ENCODE data around the gene WIPF1. TPM values are rescaled to one million over a fixed set of nuclear protein-coding genes. Genes with fewer than 3 reads are reported as not detected.

The WIPF1 gene
- total RNA-seq, 4 donors from 2014 or later = 3.1 to 8.4 (median 4.9) TPM

DNA sequence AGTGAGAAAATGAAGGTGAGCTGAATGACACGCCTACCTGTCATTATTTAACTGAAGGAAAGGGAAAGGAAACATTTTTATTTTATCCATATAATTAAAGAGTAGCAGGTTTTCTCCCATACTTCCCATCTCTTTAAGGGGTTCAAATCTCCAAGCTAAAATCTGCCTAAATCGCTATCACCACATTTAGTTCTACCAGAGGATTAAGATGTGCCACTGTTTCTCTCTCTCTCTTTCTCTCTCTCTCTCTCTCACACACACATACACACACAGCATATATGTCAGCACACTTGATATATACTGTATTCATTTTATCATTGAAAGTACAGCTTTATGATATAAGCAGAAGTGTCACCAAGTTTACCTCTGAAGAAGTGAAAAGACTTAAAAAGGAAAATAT is 3.1 kb downstream of the WIPF1 start:
- peaks cover 4 to 5% of the 10 kb centered on the region in 2 donors for H3K4me1 ChIP-seq

DNA sequence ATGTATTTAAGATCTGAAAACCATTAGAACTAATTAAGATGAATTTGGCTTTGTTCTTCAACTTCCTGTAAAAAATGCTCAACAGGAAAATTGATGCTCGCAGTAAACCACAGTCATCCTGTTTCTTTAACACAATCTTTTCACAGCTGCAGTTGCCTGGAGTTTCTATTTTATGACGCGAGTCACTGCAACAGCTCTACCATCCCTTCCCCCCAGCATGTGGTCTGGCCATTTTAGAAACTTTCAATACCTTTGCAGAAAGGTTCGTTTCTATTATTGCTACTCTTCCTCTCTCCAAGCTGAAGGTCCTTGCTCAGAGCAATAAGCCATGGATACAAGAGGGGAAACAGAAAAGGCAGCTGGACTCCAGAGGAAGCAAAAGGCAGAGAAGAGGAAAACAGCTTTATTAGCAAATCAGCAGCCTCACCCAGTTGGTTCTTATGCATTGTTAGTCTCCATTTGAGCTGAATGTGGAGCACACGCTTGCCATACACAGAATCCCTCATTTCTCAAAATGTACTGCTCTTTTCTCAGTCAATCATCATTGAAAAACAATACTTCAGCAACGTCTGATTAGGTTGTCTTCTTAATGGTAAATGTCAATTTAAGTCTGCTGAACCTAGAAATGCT is 3.9 kb downstream of the WIPF1 start:
- Histone ChIP-seq H3K9me3 (no peaks in the 10 kb centered on the region), H3K36me3 (no peaks in the 10 kb centered on the region), H3K4me3 (peak overlapping the region in 2 of 4 donors; percentile 15 to 31), H3K4me1 (peaks cover 4 to 5% of the 10 kb centered on the region in 2 donors), H3K27me3 (no peaks in the 10 kb centered on the region), H3K27ac (peak overlapping the region; percentile 13 to 55 (median 45))
- TF ChIP-seq, protein P1, sequence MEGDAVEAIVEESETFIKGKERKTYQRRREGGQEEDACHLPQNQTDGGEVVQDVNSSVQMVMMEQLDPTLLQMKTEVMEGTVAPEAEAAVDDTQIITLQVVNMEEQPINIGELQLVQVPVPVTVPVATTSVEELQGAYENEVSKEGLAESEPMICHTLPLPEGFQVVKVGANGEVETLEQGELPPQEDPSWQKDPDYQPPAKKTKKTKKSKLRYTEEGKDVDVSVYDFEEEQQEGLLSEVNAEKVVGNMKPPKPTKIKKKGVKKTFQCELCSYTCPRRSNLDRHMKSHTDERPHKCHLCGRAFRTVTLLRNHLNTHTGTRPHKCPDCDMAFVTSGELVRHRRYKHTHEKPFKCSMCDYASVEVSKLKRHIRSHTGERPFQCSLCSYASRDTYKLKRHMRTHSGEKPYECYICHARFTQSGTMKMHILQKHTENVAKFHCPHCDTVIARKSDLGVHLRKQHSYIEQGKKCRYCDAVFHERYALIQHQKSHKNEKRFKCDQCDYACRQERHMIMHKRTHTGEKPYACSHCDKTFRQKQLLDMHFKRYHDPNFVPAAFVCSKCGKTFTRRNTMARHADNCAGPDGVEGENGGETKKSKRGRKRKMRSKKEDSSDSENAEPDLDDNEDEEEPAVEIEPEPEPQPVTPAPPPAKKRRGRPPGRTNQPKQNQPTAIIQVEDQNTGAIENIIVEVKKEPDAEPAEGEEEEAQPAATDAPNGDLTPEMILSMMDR (IDR thresholded peaks at IDR 0.05 in 4 of 5, conservative IDR thresholded peaks at IDR 0.05 in 1 of 5) = no peak
- TF ChIP-seq POLR2A (IDR thresholded peaks at IDR 0.05) = peak in 1 of 2 donors; percentile 14
- intact Hi-C loops (cut with DNase I; ENCODE audit: low total_unique reads) = no loop called here
- in situ Hi-C loops (cut with MboI; ENCODE audit: low sequenced_read_pairs in 4 of 4) = no loop called here
- ATAC-seq (peak; percentile 28 to 39), DNase-seq (no peak)

More for the DNA sequence above, 3.1 kb downstream of the WIPF1 start:
- no peaks in the 10 kb centered on the region for H3K36me3 ChIP-seq
- no peak for ATAC-seq
- H3K27ac ChIP-seq = peak overlapping the region in 3 of 4 donors; percentile 39 to 55 (median 51)
- no peak for DNase-seq
- no peaks in the 10 kb centered on the region for H3K9me3 ChIP-seq
- intact Hi-C loops (cut with DNase I; ENCODE audit: low total_unique reads) = no loop called here
- no peak for TF ChIP-seq POLR2A (IDR thresholded peaks at IDR 0.05)
- TF ChIP-seq, protein P1 (IDR thresholded peaks at IDR 0.05 in 4 of 5, conservative IDR thresholded peaks at IDR 0.05 in 1 of 5) = no peak
- no peak overlapping the region for H3K4me3 ChIP-seq
- no peaks in the 10 kb centered on the region for H3K27me3 ChIP-seq
- in situ Hi-C loops (cut with MboI; ENCODE audit: low sequenced_read_pairs in 4 of 4) = no loop called here

DNA sequence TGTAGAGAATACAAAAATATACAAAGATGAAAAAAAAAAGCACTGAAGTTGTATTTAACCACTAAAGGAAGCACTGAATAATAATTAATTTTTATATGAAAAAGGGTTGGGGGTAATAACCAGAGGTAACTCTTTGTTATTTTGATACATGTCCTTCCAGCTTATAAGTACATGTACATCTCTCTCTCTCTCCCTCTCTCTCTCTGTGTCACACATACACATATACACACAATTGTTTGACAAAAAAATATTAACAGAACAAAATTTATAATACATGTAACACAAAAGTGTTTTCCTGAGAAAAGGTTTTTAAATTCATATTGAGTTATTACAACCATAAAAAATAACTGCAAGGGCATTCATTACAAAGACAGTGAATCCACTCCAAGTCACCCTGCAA is 4.6 kb downstream of the WIPF1 start:
- no peaks in the 10 kb centered on the region for H3K36me3 ChIP-seq
- ATAC-seq (no peak), DNase-seq (no peak)
- in situ Hi-C loops (cut with MboI; ENCODE audit: low sequenced_read_pairs in 4 of 4) (no loop called here), intact Hi-C loops (cut with DNase I; ENCODE audit: low total_unique reads) (no loop called here)
- H3K4me1 ChIP-seq = peaks cover 4 to 5% of the 10 kb centered on the region in 2 donors
- H3K9me3 ChIP-seq = no peaks in the 10 kb centered on the region
- no peaks in the 10 kb centered on the region for H3K27me3 ChIP-seq
- H3K4me3 ChIP-seq = peak overlapping the region in 1 of 4 donors; percentile 31
- H3K27ac ChIP-seq = no peak overlapping the region
- TF ChIP-seq, protein P1 (IDR thresholded peaks at IDR 0.05 in 4 of 5, conservative IDR thresholded peaks at IDR 0.05 in 1 of 5) = no peak
- TF ChIP-seq POLR2A (IDR thresholded peaks at IDR 0.05) = no peak

DNA sequence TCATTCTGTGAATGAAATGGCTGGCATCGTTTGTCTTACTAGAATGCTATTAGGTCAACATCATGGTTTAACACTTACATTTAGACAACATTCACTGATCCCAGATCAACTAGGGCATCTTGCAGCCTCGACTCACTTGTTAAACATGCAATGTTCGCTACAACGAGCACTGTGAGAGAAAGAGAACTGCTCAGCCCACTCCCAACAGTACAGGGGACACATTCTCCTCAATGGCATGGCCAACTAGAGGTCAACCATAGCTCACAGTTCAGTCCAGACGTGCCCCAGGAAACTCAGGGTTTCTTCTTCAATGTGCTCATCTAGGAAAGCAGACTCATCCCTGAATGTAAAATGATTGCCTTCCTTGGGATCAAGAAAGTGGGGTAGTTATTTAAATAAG is 5.9 kb downstream of the WIPF1 start:
- TF ChIP-seq, protein P1 (IDR thresholded peaks at IDR 0.05 in 4 of 5, conservative IDR thresholded peaks at IDR 0.05 in 1 of 5) = no peak
- in situ Hi-C loops (cut with MboI; ENCODE audit: low sequenced_read_pairs in 4 of 4) (no loop called here), intact Hi-C loops (cut with DNase I; ENCODE audit: low total_unique reads) (no loop called here)
- no peaks in the 10 kb centered on the region for H3K9me3 ChIP-seq
- ATAC-seq = no peak
- H3K4me1 ChIP-seq = peaks cover under 1 to 5% of the 10 kb centered on the region in 2 donors
- no peak overlapping the region for H3K27ac ChIP-seq
- no peak overlapping the region for H3K4me3 ChIP-seq
- DNase-seq = no peak
- no peaks in the 10 kb centered on the region for H3K36me3 ChIP-seq
- H3K27me3 ChIP-seq = no peaks in the 10 kb centered on the region
